Neural progenitor cell (in vitro differentiated cells): ENCODE data around the gene CHEK2. TPM values are rescaled to one million over a fixed set of nuclear protein-coding genes. Genes with fewer than 3 reads are reported as not detected.

Experiments used
- DNase-seq: peaks from one replicate; pipeline ENCODE4 v3.0.0-alpha.2; 2016; ENCODE audit warnings: low spot score
- H2AFZ ChIP-seq: fragments of 200-600 bp; sonication (generic); replicated peaks from 2 replicates; pipeline ENCODE4 v1.6.1; 2016; ENCODE audit warnings: antibody characterized with exemption
- H3F3A ChIP-seq: fragments of 200-600 bp; sonication (generic); 2 replicates; pipeline ENCODE4 v1.6.1; 2016; ENCODE audit warnings: antibody characterized with exemption, low read depth
- H3K27ac ChIP-seq: fragments of 200-600 bp; sonication (generic); 2 replicates; pipeline ENCODE4 v1.5.1; 2016; ENCODE audit warnings: mild to moderate bottlenecking
- H3K27me3 ChIP-seq: fragments of 200-600 bp; sonication (generic); 2 replicates; pipeline ENCODE4 v1.6.1; 2016; ENCODE audit warnings: mild to moderate bottlenecking, moderate library complexity
- H3K36me3 ChIP-seq: fragments of 200-600 bp; sonication (generic); 2 replicates; pipeline ENCODE4 v1.5.1; 2016
- H3K4me1 ChIP-seq: fragments of 200-600 bp; sonication (generic); 2 replicates; pipeline ENCODE4 v1.6.1; 2016; ENCODE audit warnings: mixed run types
- H3K4me2 ChIP-seq: fragments of 200-600 bp; sonication (generic); 2 replicates; pipeline ENCODE4 v1.6.1; 2016
- H3K4me3 ChIP-seq: fragments of 200-600 bp; sonication (generic); 2 replicates; pipeline ENCODE4 v1.5.1; 2016
- H3K79me2 ChIP-seq: fragments of 200-600 bp; sonication (generic); 2 replicates; pipeline ENCODE4 v1.6.1; 2016; ENCODE audit warnings: low read depth
- H3K9ac ChIP-seq: fragments of 200-600 bp; sonication (generic); 2 replicates; pipeline ENCODE4 v1.6.1; 2016
- H3K9me3 ChIP-seq: fragments of 200-600 bp; sonication (generic); 2 replicates; pipeline ENCODE4 v1.5.1; 2016; ENCODE audit warnings: low read depth
- H4K20me1 ChIP-seq: fragments of 200-600 bp; sonication (generic); 2 replicates; pipeline ENCODE4 v1.6.1; 2016; ENCODE audit warnings: low read depth
- H3K27ac Mint-ChIP-seq: 3 replicates; pipeline ENCODE4 v1.8.0; 2021; ENCODE audit warnings: mixed read lengths
- H3K27me3 Mint-ChIP-seq: 2 replicates; pipeline ENCODE4 v1.8.0; 2022; ENCODE audit warnings: low read depth, mild to moderate bottlenecking, inconsistent platforms, moderate library complexity, mixed read lengths; ENCODE audit not compliant: insufficient read depth
- H3K36me3 Mint-ChIP-seq: 3 replicates; pipeline ENCODE4 v1.8.0; 2021; ENCODE audit warnings: mixed read lengths
- H3K4me1 Mint-ChIP-seq: 3 replicates; pipeline ENCODE4 v1.8.0; 2021; ENCODE audit warnings: mixed read lengths
- H3K4me3 Mint-ChIP-seq: 3 replicates; pipeline ENCODE4 v1.8.0; 2021; ENCODE audit warnings: mild to moderate bottlenecking, moderate library complexity, mixed read lengths
- H3K9me3 Mint-ChIP-seq: 3 replicates; pipeline ENCODE4 v1.8.0; 2020; ENCODE audit warnings: mixed read lengths
- CTCF ChIP-seq: fragments of 200-600 bp; sonication (generic); IDR thresholded peaks from 2 replicates; pipeline ENCODE4 v1.5.1; 2017; ENCODE audit warnings: antibody characterized with exemption, mild to moderate bottlenecking
- EZH2 ChIP-seq: fragments of 200-600 bp; sonication (generic); IDR thresholded peaks from 2 replicates; pipeline ENCODE4 v1.6.1; 2017; ENCODE audit warnings: antibody characterized with exemption, mild to moderate bottlenecking, moderate library complexity
- EZH2phosphoT487 ChIP-seq: fragments of 200-600 bp; sonication (generic); IDR thresholded peaks from 2 replicates; pipeline ENCODE4 v1.6.1; 2017; ENCODE audit warnings: antibody characterized with exemption
- total RNA-seq: library from RNA; depleted of rRNA; stranded (reverse); fragments of >200 nt; gene quantifications from 2 replicates; pipeline ENCODE4 v1.2.3, GENCODE V29; 2015; ENCODE audit warnings: low replicate concordance

The CHEK2 gene
- total RNA-seq, 1 donor from 2014 or later, result 94.4 TPM

- TF ChIP-seq EZH2phosphoT487 (no peak), CTCF (no peak), EZH2 (no peak)
- Histone ChIP-seq H3K9me3 (no peaks in the 10 kb centered on the region), H3K79me2 (peaks cover 13% of the 10 kb centered on the region), H3K36me3 (peaks cover 34% of the 10 kb centered on the region), H3K4me2 (no peak overlapping the region), H3F3A (peaks cover 6% of the 10 kb centered on the region), H3K4me1 (no peaks in the 10 kb centered on the region), H4K20me1 (peaks cover 8% of the 10 kb centered on the region), H3K27me3 (no peaks in the 10 kb centered on the region), H3K9ac (no peak overlapping the region), H3K27ac (no peak overlapping the region), H2AFZ (no peak overlapping the region), H3K4me3 (no peak overlapping the region)
- Mint-ChIP-seq H3K4me1 (no peaks in the 10 kb centered on the region), H3K9me3 (no peaks in the 10 kb centered on the region), H3K4me3 (no peak overlapping the region), H3K27ac (no peak overlapping the region), H3K27me3 (peaks cover 2% of the 10 kb centered on the region), H3K36me3 (peaks cover 41% of the 10 kb centered on the region)
- no peak for DNase-seq
Measured at GRCh38 chr22:28783786-28784671, 42.4 kb upstream of the CHEK2 start.

- H3K79me2 ChIP-seq, result peaks cover 50% of the 10 kb centered on the region
- TF ChIP-seq EZH2 (no peak), CTCF (no peak), EZH2phosphoT487 (no peak)
Measured at GRCh38 chr22:28780296-28780695, 38.7 kb upstream of the CHEK2 start.

GRCh38 chr22:28779833-28780232, 38.2 kb upstream of the CHEK2 start:
- no peak overlapping the region for H3K4me3 Mint-ChIP-seq
- Histone ChIP-seq H3K9me3 (no peaks in the 10 kb centered on the region), H3K36me3 (peaks cover 16% of the 10 kb centered on the region), H3F3A (peaks cover under 1% of the 10 kb centered on the region), H3K79me2 (peaks cover 55% of the 10 kb centered on the region), H3K9ac (no peak overlapping the region), H3K27ac (no peak overlapping the region), H4K20me1 (peaks cover 9% of the 10 kb centered on the region), H3K4me1 (no peaks in the 10 kb centered on the region), H3K4me2 (no peak overlapping the region), H3K27me3 (no peaks in the 10 kb centered on the region), H2AFZ (no peak overlapping the region), H3K4me3 (no peak overlapping the region)
- peaks cover 46% of the 10 kb centered on the region for H3K36me3 Mint-ChIP-seq
- H3K27ac Mint-ChIP-seq, result no peak overlapping the region
- TF ChIP-seq EZH2 (no peak), CTCF (no peak), EZH2phosphoT487 (no peak)
- H3K9me3 Mint-ChIP-seq, result no peaks in the 10 kb centered on the region
- peaks cover under 1% of the 10 kb centered on the region for H3K4me1 Mint-ChIP-seq
- DNase-seq, result no peak
- no peaks in the 10 kb centered on the region for H3K27me3 Mint-ChIP-seq

More at GRCh38 chr22:28780296-28780695, 38.7 kb upstream of the CHEK2 start:
- no peak overlapping the region for H3K9ac ChIP-seq
- Mint-ChIP-seq H3K27me3 (peaks cover 2% of the 10 kb centered on the region), H3K36me3 (peaks cover 45% of the 10 kb centered on the region), H3K9me3 (no peaks in the 10 kb centered on the region), H3K27ac (no peak overlapping the region), H3K4me1 (no peaks in the 10 kb centered on the region), H3K4me3 (no peak overlapping the region)
- H3K4me2 ChIP-seq, result no peak overlapping the region
- no peaks in the 10 kb centered on the region for H3K27me3 ChIP-seq
- no peak for DNase-seq
- no peak overlapping the region for H3K4me3 ChIP-seq
- H3K4me1 ChIP-seq, result no peaks in the 10 kb centered on the region
- H3K9me3 ChIP-seq, result no peaks in the 10 kb centered on the region
- no peak overlapping the region for H3K27ac ChIP-seq
- H2AFZ ChIP-seq, result no peak overlapping the region
- H3K36me3 ChIP-seq, result peaks cover 11% of the 10 kb centered on the region
- peaks cover 8% of the 10 kb centered on the region for H4K20me1 ChIP-seq
- no peaks in the 10 kb centered on the region for H3F3A ChIP-seq
